Measurements from ENCODE around the gene PPP2R5A. TPM values are rescaled to one million over a fixed set of nuclear protein-coding genes. Genes with fewer than 3 reads are reported as not detected.

Gene PPP2R5A
- total RNA-seq, 2 donors from 2014 or later, result 40.7 to 41.4 TPM

DNA sequence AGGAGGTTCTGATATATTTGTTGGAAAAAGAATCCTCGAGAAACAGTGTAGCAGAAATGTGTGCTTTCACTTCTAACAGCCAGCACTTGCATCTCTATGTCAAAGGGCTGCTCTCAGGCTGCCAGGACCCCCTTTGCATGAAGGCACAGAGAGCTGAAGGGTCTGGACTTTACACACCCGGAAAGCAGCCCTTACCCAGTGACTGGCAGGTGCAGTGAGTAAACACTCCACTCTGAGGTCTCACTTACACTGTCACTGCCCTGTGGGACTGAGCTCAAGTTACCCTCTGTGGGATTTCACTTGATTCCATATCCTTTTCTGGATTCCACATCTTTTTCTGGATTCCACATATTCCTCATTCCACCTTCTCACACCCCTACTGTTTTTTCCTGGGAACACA, 40.8 kb upstream of the PPP2R5A start:
- H3K36me3 Mint-ChIP-seq (ENCODE audit: low read depth), result no peaks in the 10 kb centered on the region
- Histone ChIP-seq H3K9me3 (ENCODE audit: control insufficient read depth, low read length) (no peaks in the 10 kb centered on the region), H3K4me3 (ENCODE audit: low read length) (no peak overlapping the region), H3K27ac (ENCODE audit: low read depth, low read length) (no peak overlapping the region), H3K27me3 (ENCODE audit: control insufficient read depth, insufficient read depth, low read length, poor library complexity, severe bottlenecking) (no peaks in the 10 kb centered on the region), H3K4me1 (ENCODE audit: control insufficient read depth, insufficient read depth, low read length) (peaks cover under 1% of the 10 kb centered on the region), H3K9ac (ENCODE audit: extremely low read depth, low read length, poor library complexity, severe bottlenecking) (no peak overlapping the region), H3K36me3 (ENCODE audit: control insufficient read depth, insufficient read depth, low read length) (no peaks in the 10 kb centered on the region)
- peaks cover 2% of the 10 kb centered on the region for H3K9me3 Mint-ChIP-seq
- 92 to 100% methylated on average over 1 to 2 of the region's 2 CpGs for WGBS, 2 experiments (ENCODE audit: insufficient coverage in 1 of 2, insufficient read length in 1 of 2)
- H3K4me3 Mint-ChIP-seq, result no peak overlapping the region
- no peaks in the 10 kb centered on the region for H3K27me3 Mint-ChIP-seq (ENCODE audit: insufficient read depth)
- DNase-seq, result no peak
- H3K4me1 Mint-ChIP-seq, result peaks cover 12% of the 10 kb centered on the region
- H3K27ac Mint-ChIP-seq, result no peak overlapping the region
- TF ChIP-seq, protein P1, sequence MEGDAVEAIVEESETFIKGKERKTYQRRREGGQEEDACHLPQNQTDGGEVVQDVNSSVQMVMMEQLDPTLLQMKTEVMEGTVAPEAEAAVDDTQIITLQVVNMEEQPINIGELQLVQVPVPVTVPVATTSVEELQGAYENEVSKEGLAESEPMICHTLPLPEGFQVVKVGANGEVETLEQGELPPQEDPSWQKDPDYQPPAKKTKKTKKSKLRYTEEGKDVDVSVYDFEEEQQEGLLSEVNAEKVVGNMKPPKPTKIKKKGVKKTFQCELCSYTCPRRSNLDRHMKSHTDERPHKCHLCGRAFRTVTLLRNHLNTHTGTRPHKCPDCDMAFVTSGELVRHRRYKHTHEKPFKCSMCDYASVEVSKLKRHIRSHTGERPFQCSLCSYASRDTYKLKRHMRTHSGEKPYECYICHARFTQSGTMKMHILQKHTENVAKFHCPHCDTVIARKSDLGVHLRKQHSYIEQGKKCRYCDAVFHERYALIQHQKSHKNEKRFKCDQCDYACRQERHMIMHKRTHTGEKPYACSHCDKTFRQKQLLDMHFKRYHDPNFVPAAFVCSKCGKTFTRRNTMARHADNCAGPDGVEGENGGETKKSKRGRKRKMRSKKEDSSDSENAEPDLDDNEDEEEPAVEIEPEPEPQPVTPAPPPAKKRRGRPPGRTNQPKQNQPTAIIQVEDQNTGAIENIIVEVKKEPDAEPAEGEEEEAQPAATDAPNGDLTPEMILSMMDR (conservative IDR thresholded peaks at IDR 0.05), result no peak

DNA sequence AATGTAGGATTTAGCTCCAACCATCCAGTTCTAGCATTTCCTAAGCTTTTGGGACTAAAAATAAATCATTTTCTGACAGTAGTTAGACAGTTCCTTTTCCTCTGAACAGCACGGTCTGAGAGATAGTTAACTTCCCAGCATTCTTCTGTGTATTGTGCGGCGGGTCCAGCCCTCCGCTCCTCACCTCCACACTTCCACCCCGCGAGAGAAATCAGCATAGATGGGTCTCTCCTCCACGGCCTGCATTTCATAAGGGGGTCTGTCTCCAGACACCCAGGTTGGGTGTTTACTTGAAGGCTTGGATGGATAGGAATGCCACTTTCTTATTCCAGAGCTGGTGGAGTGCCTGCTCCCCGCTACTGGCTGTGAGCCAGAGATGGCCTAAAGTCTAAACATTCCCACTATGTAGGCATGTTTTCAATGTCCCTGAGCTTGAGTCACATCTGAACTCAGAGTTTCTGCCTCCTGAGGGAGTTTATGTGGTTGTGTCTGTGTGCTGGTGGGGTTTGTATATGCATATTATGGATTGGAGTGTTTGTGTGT, 38.0 kb upstream of the PPP2R5A start:
- Histone ChIP-seq H3K9ac (ENCODE audit: extremely low read depth, low read length, poor library complexity, severe bottlenecking) (no peak overlapping the region), H3K36me3 (ENCODE audit: control insufficient read depth, insufficient read depth, low read length) (no peaks in the 10 kb centered on the region), H3K9me3 (ENCODE audit: control insufficient read depth, low read length) (no peaks in the 10 kb centered on the region), H3K27me3 (ENCODE audit: control insufficient read depth, insufficient read depth, low read length, poor library complexity, severe bottlenecking) (no peaks in the 10 kb centered on the region), H3K4me1 (ENCODE audit: control insufficient read depth, insufficient read depth, low read length) (no peaks in the 10 kb centered on the region), H3K27ac (ENCODE audit: low read depth, low read length) (no peak overlapping the region), H3K4me3 (ENCODE audit: low read length) (no peak overlapping the region)
- TF ChIP-seq, protein P1 (conservative IDR thresholded peaks at IDR 0.05), result no peak
- H3K4me1 Mint-ChIP-seq, result peaks cover 11% of the 10 kb centered on the region
- WGBS, 2 experiments (ENCODE audit: insufficient coverage in 1 of 2, insufficient read length in 1 of 2), result 88 to 96% methylated on average over 5 to 8 of the region's 8 CpGs
- DNase-seq, result no peak
- H3K9me3 Mint-ChIP-seq, result peaks cover 2% of the 10 kb centered on the region
- H3K4me3 Mint-ChIP-seq, result no peak overlapping the region
- H3K27me3 Mint-ChIP-seq (ENCODE audit: insufficient read depth), result no peaks in the 10 kb centered on the region
- H3K36me3 Mint-ChIP-seq (ENCODE audit: low read depth), result no peaks in the 10 kb centered on the region
- H3K27ac Mint-ChIP-seq, result no peak overlapping the region

DNA sequence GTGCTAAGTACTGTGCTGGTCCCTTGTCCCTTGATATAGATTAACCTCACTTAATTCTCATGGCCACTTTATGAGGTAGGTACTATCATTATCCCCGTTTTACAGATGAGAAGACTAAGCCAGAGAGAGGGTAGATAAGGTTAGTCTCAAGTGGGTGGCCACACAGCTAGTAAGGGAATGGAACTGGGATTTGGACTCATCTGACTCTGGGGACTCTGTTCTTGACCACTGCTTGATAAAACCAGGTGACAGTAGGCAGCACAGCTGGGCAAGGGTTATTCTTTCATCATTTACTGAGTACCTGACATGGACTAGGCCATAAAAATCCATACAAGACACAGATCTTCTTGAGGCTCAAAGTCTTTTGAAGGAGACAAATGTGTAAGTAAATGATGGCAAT, 37.2 kb upstream of the PPP2R5A start:
- no peak overlapping the region for H3K27ac ChIP-seq (ENCODE audit: low read depth, low read length)
- DNase-seq, result no peak
- H3K9me3 ChIP-seq (ENCODE audit: control insufficient read depth, low read length), result no peaks in the 10 kb centered on the region
- 83 to 89% methylated on average over 1 of the region's 1 CpG for WGBS, 2 experiments (ENCODE audit: insufficient coverage in 1 of 2, insufficient read length in 1 of 2)
- no peaks in the 10 kb centered on the region for H3K36me3 ChIP-seq (ENCODE audit: control insufficient read depth, insufficient read depth, low read length)
- Mint-ChIP-seq H3K27me3 (ENCODE audit: insufficient read depth) (no peaks in the 10 kb centered on the region), H3K9me3 (peaks cover 2% of the 10 kb centered on the region), H3K4me3 (no peak overlapping the region), H3K27ac (no peak overlapping the region), H3K36me3 (ENCODE audit: low read depth) (no peaks in the 10 kb centered on the region), H3K4me1 (peaks cover 9% of the 10 kb centered on the region)
- H3K4me3 ChIP-seq (ENCODE audit: low read length), result no peak overlapping the region
- TF ChIP-seq, protein P1 (conservative IDR thresholded peaks at IDR 0.05), result no peak
- H3K9ac ChIP-seq (ENCODE audit: extremely low read depth, low read length, poor library complexity, severe bottlenecking), result no peak overlapping the region
- H3K27me3 ChIP-seq (ENCODE audit: control insufficient read depth, insufficient read depth, low read length, poor library complexity, severe bottlenecking), result no peaks in the 10 kb centered on the region
- no peaks in the 10 kb centered on the region for H3K4me1 ChIP-seq (ENCODE audit: control insufficient read depth, insufficient read depth, low read length)

All from endodermal cell (in vitro differentiated cells).